ENCODE results near the gene CENPH.
A peak's percentile ranks its signal among the peaks of the same experiment; 100 is the strongest.
"Not testable (repeated sequence)": the region's sequence is repeated elsewhere in the genome, so short reads cannot be mapped to it uniquely, and the experiment has no call there.

CENPH gene

GRCh38 chr5:69206528-69207190, 17.3 kb downstream of the CENPH start:
- DNase-seq (ENCODE audit: extremely low read depth in 1 of 2, low read depth in 1 of 2): no peak

GRCh38 chr5:69209602-69210001, 20.2 kb downstream of the CENPH start:
- no peak for DNase-seq (ENCODE audit: extremely low read depth in 1 of 2, low read depth in 1 of 2)

- DNase-seq (ENCODE audit: extremely low read depth in 1 of 2, low read depth in 1 of 2): no peak
Measured at GRCh38 chr5:69211200-69211599, 21.8 kb downstream of the CENPH start.

- DNase-seq (ENCODE audit: extremely low read depth in 1 of 2, low read depth in 1 of 2): no peak
Measured at GRCh38 chr5:69212022-69212421, 22.6 kb downstream of the CENPH start.

GRCh38 chr5:69213513-69214215, 24.3 kb downstream of the CENPH start:
- no peak for DNase-seq (ENCODE audit: extremely low read depth in 1 of 2, low read depth in 1 of 2)

- DNase-seq (ENCODE audit: extremely low read depth in 1 of 2, low read depth in 1 of 2): no peak
Measured at GRCh38 chr5:69217151-69217511, 27.7 kb downstream of the CENPH start.

- DNase-seq (ENCODE audit: extremely low read depth in 1 of 2, low read depth in 1 of 2): peak; percentile 91 to 96
Measured at GRCh38 chr5:69217548-69218526, 28.5 kb downstream of the CENPH start.

GRCh38 chr5:69219939-69220338, 30.6 kb downstream of the CENPH start:
- DNase-seq (ENCODE audit: extremely low read depth in 1 of 2, low read depth in 1 of 2): no peak

GRCh38 chr5:69220371-69220770, 31.0 kb downstream of the CENPH start:
- DNase-seq (ENCODE audit: extremely low read depth in 1 of 2, low read depth in 1 of 2): not testable (repeated sequence)

GRCh38 chr5:69220833-69221232, 31.4 kb downstream of the CENPH start:
- not testable (repeated sequence) for DNase-seq (ENCODE audit: extremely low read depth in 1 of 2, low read depth in 1 of 2)

GRCh38 chr5:69224520-69224919, 35.1 kb downstream of the CENPH start:
- no peak for DNase-seq (ENCODE audit: extremely low read depth in 1 of 2, low read depth in 1 of 2)

- DNase-seq (ENCODE audit: extremely low read depth in 1 of 2, low read depth in 1 of 2): no peak
Measured at GRCh38 chr5:69225860-69226259, 36.5 kb downstream of the CENPH start.

- no peak for DNase-seq (ENCODE audit: extremely low read depth in 1 of 2, low read depth in 1 of 2)
Measured at GRCh38 chr5:69230181-69230580, 40.8 kb downstream of the CENPH start.

GRCh38 chr5:69231281-69231680, 41.9 kb downstream of the CENPH start:
- DNase-seq (ENCODE audit: extremely low read depth in 1 of 2, low read depth in 1 of 2): no peak

GRCh38 chr5:69231851-69232250, 42.5 kb downstream of the CENPH start:
- no peak for DNase-seq (ENCODE audit: extremely low read depth in 1 of 2, low read depth in 1 of 2)

GRCh38 chr5:69234457-69235268, 45.3 kb downstream of the CENPH start, which contains the start of gene CDK7:
Gene CDK7 (plus strand): TSS chr5:69234886. CDS start chr5:69234976, 90 bp downstream.
- peak; percentile 87 for DNase-seq (ENCODE audit: extremely low read depth in 1 of 2, low read depth in 1 of 2)

GRCh38 chr5:69236733-69237132, 47.4 kb downstream of the CENPH start:
- DNase-seq (ENCODE audit: extremely low read depth in 1 of 2, low read depth in 1 of 2): not testable (repeated sequence)

- no peak for DNase-seq (ENCODE audit: extremely low read depth in 1 of 2, low read depth in 1 of 2)
Measured at GRCh38 chr5:69237877-69238276, 48.5 kb downstream of the CENPH start.

- DNase-seq (ENCODE audit: extremely low read depth in 1 of 2, low read depth in 1 of 2): no peak
Measured at GRCh38 chr5:69238760-69239251, 49.4 kb downstream of the CENPH start.

GRCh38 chr5:69242215-69242927, 53.0 kb downstream of the CENPH start:
- no peak for DNase-seq (ENCODE audit: extremely low read depth in 1 of 2, low read depth in 1 of 2)

Data from stimulated activated CD8-positive, alpha-beta memory T cell treated with anti-CD3 and anti-CD28 coated beads, Interleukin-7, amount 100 ng/mL, for 48 hours (primary cell).